KMS-11 (cell line): ENCODE measurements around the gene CRYGA.

ENCODE experiments used
- H2AFZ ChIP-seq: fragments of 200-600 bp; sonication (generic); 2 replicates; pipeline ENCODE4 v1.6.1; 2016; ENCODE audit warnings: antibody characterized with exemption, mixed run types, low read depth
- H3K27ac ChIP-seq: fragments of 200-600 bp; sonication (generic); 2 replicates; pipeline ENCODE4 v1.6.1; 2016; ENCODE audit warnings: mild to moderate bottlenecking, mixed run types
- H3K27me3 ChIP-seq: fragments of 200-600 bp; sonication (generic); 2 replicates; pipeline ENCODE4 v1.6.1; 2017; ENCODE audit warnings: mild to moderate bottlenecking, low read depth, mixed run types, moderate library complexity; ENCODE audit not compliant: insufficient read depth
- H3K36me3 ChIP-seq: fragments of 200-600 bp; sonication (generic); 2 replicates; pipeline ENCODE4 v1.6.1; 2017; ENCODE audit warnings: mild to moderate bottlenecking, mixed run types; ENCODE audit not compliant: insufficient read depth
- H3K4me1 ChIP-seq: fragments of 200-600 bp; sonication (generic); 2 replicates; pipeline ENCODE4 v1.6.1; 2016; ENCODE audit warnings: mild to moderate bottlenecking, low read depth, mixed run types; ENCODE audit not compliant: poor library complexity, severe bottlenecking
- H3K4me2 ChIP-seq: fragments of 200-600 bp; sonication (generic); 2 replicates; pipeline ENCODE4 v1.7.0; 2016; ENCODE audit warnings: mild to moderate bottlenecking, mixed run types
- H3K4me3 ChIP-seq: fragments of 200-600 bp; sonication (generic); IDR thresholded peaks from 2 replicates; pipeline ENCODE4 v1.6.1; 2017; ENCODE audit warnings: low read depth, low read length, mixed read lengths; ENCODE audit not compliant: insufficient read depth
- H3K79me2 ChIP-seq: fragments of 200-600 bp; sonication (generic); 2 replicates; pipeline ENCODE4 v1.6.1; 2016; ENCODE audit warnings: low read depth, mixed run types; ENCODE audit not compliant: insufficient read depth
- H3K9ac ChIP-seq: fragments of 200-600 bp; sonication (generic); 2 replicates; pipeline ENCODE4 v1.6.1; 2016; ENCODE audit warnings: mild to moderate bottlenecking, mixed run types
- H4K20me1 ChIP-seq: fragments of 200-600 bp; sonication (generic); 2 replicates; pipeline ENCODE4 v1.6.1; 2016; ENCODE audit warnings: mild to moderate bottlenecking, mixed run types; ENCODE audit not compliant: insufficient read depth
- CTCF ChIP-seq: fragments of 200-600 bp; sonication (generic); conservative IDR thresholded peaks from 2 replicates; pipeline ENCODE4 v1.6.1; 2017; ENCODE audit warnings: low read depth, mild to moderate bottlenecking, antibody characterized with exemption, low read length, moderate library complexity, mixed read lengths

Gene CRYGA

GRCh38 chr2:208163489-208163888, at the start of gene CRYGA:
Gene CRYGA (minus strand): TSS chr2:208163589. CDS start chr2:208163556, 33 bp downstream.
- Histone ChIP-seq H3K36me3 (no peaks in the 10 kb centered on the region), H3K27me3 (no peaks in the 10 kb centered on the region), H3K79me2 (no peaks in the 10 kb centered on the region), H3K4me2 (no peak within 1 kb of the TSS), H3K4me3 (no peak within 1 kb of the TSS), H3K27ac (no peak within 1 kb of the TSS), H3K9ac (no peak within 1 kb of the TSS), H2AFZ (no peak within 1 kb of the TSS), H3K4me1 (no peaks in the 10 kb centered on the region), H4K20me1 (no peaks in the 10 kb centered on the region)
- TF ChIP-seq CTCF = no peak

GRCh38 chr2:208210688-208211451, 47.5 kb upstream of the CRYGA start:
- no peaks in the 10 kb centered on the region for H3K4me1 ChIP-seq
- H2AFZ ChIP-seq = no peak overlapping the region
- no peak overlapping the region for H3K9ac ChIP-seq
- no peak overlapping the region for H3K4me3 ChIP-seq
- no peak overlapping the region for H3K4me2 ChIP-seq
- H3K27me3 ChIP-seq = no peaks in the 10 kb centered on the region
- no peaks in the 10 kb centered on the region for H4K20me1 ChIP-seq
- H3K27ac ChIP-seq = no peak overlapping the region
- H3K79me2 ChIP-seq = no peaks in the 10 kb centered on the region
- no peaks in the 10 kb centered on the region for H3K36me3 ChIP-seq
- TF ChIP-seq CTCF = no peak

GRCh38 chr2:208208335-208209085, 45.1 kb upstream of the CRYGA start:
- no peak overlapping the region for H3K4me3 ChIP-seq

GRCh38 chr2:208207769-208208168, 44.4 kb upstream of the CRYGA start:
- Histone ChIP-seq H3K36me3 (no peaks in the 10 kb centered on the region), H3K4me1 (no peaks in the 10 kb centered on the region), H2AFZ (no peak overlapping the region)

More at GRCh38 chr2:208208335-208209085, 45.1 kb upstream of the CRYGA start:
- Histone ChIP-seq H3K9ac (no peak overlapping the region), H3K36me3 (no peaks in the 10 kb centered on the region), H3K4me1 (no peaks in the 10 kb centered on the region), H3K4me2 (no peak overlapping the region), H3K27me3 (no peaks in the 10 kb centered on the region), H3K27ac (no peak overlapping the region), H2AFZ (no peak overlapping the region), H3K79me2 (no peaks in the 10 kb centered on the region), H4K20me1 (no peaks in the 10 kb centered on the region)
- no peak for TF ChIP-seq CTCF

More at GRCh38 chr2:208207769-208208168, 44.4 kb upstream of the CRYGA start:
- H4K20me1 ChIP-seq = no peaks in the 10 kb centered on the region
- H3K27me3 ChIP-seq = no peaks in the 10 kb centered on the region
- no peak for TF ChIP-seq CTCF
- H3K9ac ChIP-seq = no peak overlapping the region
- no peaks in the 10 kb centered on the region for H3K79me2 ChIP-seq
- no peak overlapping the region for H3K4me3 ChIP-seq
- no peak overlapping the region for H3K27ac ChIP-seq
- H3K4me2 ChIP-seq = no peak overlapping the region
